ENCODE measurements around the gene ASB3.
A peak's percentile ranks its signal among the peaks of the same experiment; 100 is the strongest.

ASB3 gene

DNA sequence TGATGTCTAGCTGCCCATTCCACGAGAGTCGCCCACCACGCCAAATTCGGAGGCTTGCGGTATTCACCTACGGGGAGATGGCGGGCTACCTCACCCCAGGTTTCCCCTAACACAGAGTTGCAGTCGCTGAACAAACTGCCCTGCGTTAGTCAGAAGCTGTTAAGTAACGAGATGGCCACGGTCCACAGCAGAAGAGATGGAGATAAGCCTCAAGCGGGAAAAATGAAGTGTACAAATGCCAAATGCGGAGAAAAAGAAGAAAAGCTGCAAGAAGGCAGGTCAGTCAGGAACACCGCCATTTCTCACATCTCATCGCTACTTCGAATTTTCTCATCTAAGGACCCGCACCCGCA is 425 bp downstream of the ASB3 start:
- Histone ChIP-seq H3K9ac (ENCODE audit: low read depth, low read length) (peak overlapping the region; percentile 88), H3K9me3 (ENCODE audit: control insufficient read depth, insufficient read depth, low read length) (no peaks in the 10 kb centered on the region), H3K4me3 (ENCODE audit: low read depth, low read length) (peak overlapping the region; percentile 88), H3K36me3 (ENCODE audit: control insufficient read depth, insufficient read depth, low read length) (peaks cover 5% of the 10 kb centered on the region; the same call in 1 of the 2 replicates), H3K27me3 (ENCODE audit: control insufficient read depth, insufficient read depth, low read length) (no peaks in the 10 kb centered on the region), H3K27ac (ENCODE audit: low read depth, low read length) (peak overlapping the region; percentile 92), H3K4me1 (ENCODE audit: control insufficient read depth, insufficient read depth, low read length) (peaks cover 35% of the 10 kb centered on the region)

DNA sequence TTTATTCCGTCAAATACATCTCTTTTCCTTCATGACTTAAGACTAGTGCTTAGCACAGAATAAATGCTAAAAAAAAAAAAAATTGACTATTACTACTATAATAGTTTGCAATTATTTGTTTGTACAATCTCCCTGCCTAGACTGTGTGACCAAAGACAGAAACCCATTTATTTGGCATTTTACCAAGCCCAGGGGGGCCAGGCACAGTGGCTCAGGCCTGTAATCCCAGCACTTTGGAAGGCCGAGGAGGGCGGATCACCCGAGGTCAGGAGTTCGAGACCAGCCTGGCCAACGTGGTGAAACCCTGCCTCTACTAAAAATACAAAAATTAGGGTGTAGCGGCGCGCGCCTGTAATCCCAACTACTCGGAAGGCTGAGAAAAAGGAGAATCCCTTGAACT is 1.4 kb downstream of the ASB3 start:
- no peaks in the 10 kb centered on the region for H3K27me3 ChIP-seq (ENCODE audit: control insufficient read depth, insufficient read depth, low read length)
- H3K9me3 ChIP-seq (ENCODE audit: control insufficient read depth, insufficient read depth, low read length): no peaks in the 10 kb centered on the region
- H3K4me3 ChIP-seq (ENCODE audit: low read depth, low read length): peak overlapping the region; percentile 88
- no peak overlapping the region for H3K27ac ChIP-seq (ENCODE audit: low read depth, low read length)
- H3K9ac ChIP-seq (ENCODE audit: low read depth, low read length): no peak overlapping the region
- H3K36me3 ChIP-seq (ENCODE audit: control insufficient read depth, insufficient read depth, low read length): peaks cover 11% of the 10 kb centered on the region; the same call in 1 of the 2 replicates
- H3K4me1 ChIP-seq (ENCODE audit: control insufficient read depth, insufficient read depth, low read length): peaks cover 35% of the 10 kb centered on the region

DNA sequence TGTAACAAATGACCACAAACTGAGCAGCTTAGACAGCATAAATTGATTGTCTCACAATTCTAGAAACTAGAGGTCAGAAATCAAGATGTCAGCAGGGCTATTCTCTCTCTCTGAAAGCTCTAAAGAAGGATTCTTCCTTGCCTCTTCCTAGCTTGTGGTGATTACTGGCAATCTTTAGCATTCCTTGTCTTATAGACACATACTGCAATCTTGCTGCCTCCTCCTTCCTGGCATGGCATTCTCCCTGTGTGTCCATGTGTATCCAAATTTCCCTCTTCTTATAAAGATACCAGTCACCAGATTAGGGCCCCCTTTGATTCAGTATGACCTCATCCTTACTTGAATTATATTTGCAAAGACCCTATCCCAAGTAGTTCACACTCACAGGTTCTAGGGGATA is 2.3 kb downstream of the ASB3 start:
- peaks cover 35% of the 10 kb centered on the region for H3K4me1 ChIP-seq (ENCODE audit: control insufficient read depth, insufficient read depth, low read length)
- peaks cover 20% of the 10 kb centered on the region for H3K36me3 ChIP-seq (ENCODE audit: control insufficient read depth, insufficient read depth, low read length)
- H3K9me3 ChIP-seq (ENCODE audit: control insufficient read depth, insufficient read depth, low read length): no peaks in the 10 kb centered on the region
- H3K9ac ChIP-seq (ENCODE audit: low read depth, low read length): no peak overlapping the region
- H3K27ac ChIP-seq (ENCODE audit: low read depth, low read length): no peak overlapping the region
- H3K4me3 ChIP-seq (ENCODE audit: low read depth, low read length): 0 out of 2 replicates have a peak overlapping the region, but pooled peaks have one; percentile 88
- no peaks in the 10 kb centered on the region for H3K27me3 ChIP-seq (ENCODE audit: control insufficient read depth, insufficient read depth, low read length)

GRCh38 chr2:53782676-53783075 is 4.1 kb downstream of the ASB3 start:
- H3K27me3 ChIP-seq (ENCODE audit: control insufficient read depth, insufficient read depth, low read length): no peaks in the 10 kb centered on the region
- peaks cover 29% of the 10 kb centered on the region for H3K4me1 ChIP-seq (ENCODE audit: control insufficient read depth, insufficient read depth, low read length)
- no peak overlapping the region for H3K27ac ChIP-seq (ENCODE audit: low read depth, low read length)
- no peak overlapping the region for H3K4me3 ChIP-seq (ENCODE audit: low read depth, low read length)
- H3K36me3 ChIP-seq (ENCODE audit: control insufficient read depth, insufficient read depth, low read length): peaks cover 20% of the 10 kb centered on the region
- no peaks in the 10 kb centered on the region for H3K9me3 ChIP-seq (ENCODE audit: control insufficient read depth, insufficient read depth, low read length)
- H3K9ac ChIP-seq (ENCODE audit: low read depth, low read length): no peak overlapping the region

GRCh38 chr2:53780056-53780455 is 6.7 kb downstream of the ASB3 start:
- Histone ChIP-seq H3K27me3 (ENCODE audit: control insufficient read depth, insufficient read depth, low read length) (no peaks in the 10 kb centered on the region), H3K27ac (ENCODE audit: low read depth, low read length) (no peak overlapping the region), H3K36me3 (ENCODE audit: control insufficient read depth, insufficient read depth, low read length) (peaks cover 31% of the 10 kb centered on the region), H3K9ac (ENCODE audit: low read depth, low read length) (no peak overlapping the region), H3K9me3 (ENCODE audit: control insufficient read depth, insufficient read depth, low read length) (no peaks in the 10 kb centered on the region), H3K4me3 (ENCODE audit: low read depth, low read length) (no peak overlapping the region), H3K4me1 (ENCODE audit: control insufficient read depth, insufficient read depth, low read length) (peaks cover 25% of the 10 kb centered on the region)

GRCh38 chr2:53778536-53779162 is 8.1 kb downstream of the ASB3 start:
- peaks cover 45% of the 10 kb centered on the region for H3K36me3 ChIP-seq (ENCODE audit: control insufficient read depth, insufficient read depth, low read length)
- no peak overlapping the region for H3K27ac ChIP-seq (ENCODE audit: low read depth, low read length)
- H3K4me1 ChIP-seq (ENCODE audit: control insufficient read depth, insufficient read depth, low read length): peaks cover 11% of the 10 kb centered on the region; the same call in 1 of the 2 replicates
- H3K4me3 ChIP-seq (ENCODE audit: low read depth, low read length): no peak overlapping the region
- no peaks in the 10 kb centered on the region for H3K9me3 ChIP-seq (ENCODE audit: control insufficient read depth, insufficient read depth, low read length)
- no peaks in the 10 kb centered on the region for H3K27me3 ChIP-seq (ENCODE audit: control insufficient read depth, insufficient read depth, low read length)
- no peak overlapping the region for H3K9ac ChIP-seq (ENCODE audit: low read depth, low read length)

DNA sequence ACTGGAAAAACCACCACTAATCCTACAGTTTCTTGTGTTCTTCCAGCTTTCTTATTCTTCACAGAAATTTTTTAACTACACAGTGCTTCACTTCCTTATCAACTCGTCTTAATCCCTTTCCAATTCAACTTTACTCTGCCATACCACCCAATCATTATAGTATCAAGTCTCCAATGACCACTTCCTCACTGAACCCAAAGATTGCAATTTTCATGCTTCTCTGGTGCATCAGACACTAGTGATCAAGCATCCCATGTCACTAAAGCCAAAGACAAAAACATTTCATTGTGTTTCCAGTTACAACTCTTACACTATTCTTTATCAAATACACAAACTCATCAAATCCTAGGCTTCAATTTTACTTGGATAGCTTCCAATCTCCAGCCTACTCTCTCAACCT is 9.6 kb downstream of the ASB3 start:
- Histone ChIP-seq H3K36me3 (ENCODE audit: control insufficient read depth, insufficient read depth, low read length) (peaks cover 47% of the 10 kb centered on the region), H3K4me3 (ENCODE audit: low read depth, low read length) (no peak overlapping the region), H3K27me3 (ENCODE audit: control insufficient read depth, insufficient read depth, low read length) (no peaks in the 10 kb centered on the region), H3K4me1 (ENCODE audit: control insufficient read depth, insufficient read depth, low read length) (no peaks in the 10 kb centered on the region), H3K9me3 (ENCODE audit: control insufficient read depth, insufficient read depth, low read length) (no peaks in the 10 kb centered on the region), H3K27ac (ENCODE audit: low read depth, low read length) (no peak overlapping the region), H3K9ac (ENCODE audit: low read depth, low read length) (no peak overlapping the region)

DNA sequence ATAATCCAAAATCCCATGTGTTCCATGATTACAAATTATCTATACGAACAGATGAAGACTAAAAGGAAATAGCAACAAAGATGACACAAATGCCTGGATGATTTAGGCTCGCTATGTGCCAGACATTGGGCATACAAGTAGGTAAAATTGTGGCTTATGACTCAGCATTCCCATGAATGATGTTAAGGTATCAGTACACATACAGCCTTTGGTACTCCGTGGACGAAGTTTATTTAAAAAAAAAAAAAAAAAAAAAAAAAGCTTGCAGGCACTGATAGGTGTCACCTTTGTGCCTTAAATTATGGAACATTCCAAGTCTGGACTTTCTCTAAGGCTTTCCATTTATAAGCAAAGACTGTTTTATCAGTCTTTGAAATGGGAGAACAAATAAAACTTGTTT is 16.5 kb downstream of the ASB3 start:
- no peak overlapping the region for H3K27ac ChIP-seq (ENCODE audit: low read depth, low read length)
- H3K9ac ChIP-seq (ENCODE audit: low read depth, low read length): no peak overlapping the region
- H3K27me3 ChIP-seq (ENCODE audit: control insufficient read depth, insufficient read depth, low read length): no peaks in the 10 kb centered on the region
- H3K4me3 ChIP-seq (ENCODE audit: low read depth, low read length): no peak overlapping the region
- no peaks in the 10 kb centered on the region; the same call in 1 of the 2 replicates for H3K4me1 ChIP-seq (ENCODE audit: control insufficient read depth, insufficient read depth, low read length)
- no peaks in the 10 kb centered on the region for H3K9me3 ChIP-seq (ENCODE audit: control insufficient read depth, insufficient read depth, low read length)
- H3K36me3 ChIP-seq (ENCODE audit: control insufficient read depth, insufficient read depth, low read length): peaks cover 18% of the 10 kb centered on the region

- no peak overlapping the region for H3K27ac ChIP-seq (ENCODE audit: low read depth, low read length)
- 0 out of 2 replicates have a peak overlapping the region, but pooled peaks have one; percentile 80 for H3K4me3 ChIP-seq (ENCODE audit: low read depth, low read length)
- H3K27me3 ChIP-seq (ENCODE audit: control insufficient read depth, insufficient read depth, low read length): no peaks in the 10 kb centered on the region
- no peaks in the 10 kb centered on the region for H3K9me3 ChIP-seq (ENCODE audit: control insufficient read depth, insufficient read depth, low read length)
- H3K36me3 ChIP-seq (ENCODE audit: control insufficient read depth, insufficient read depth, low read length): peaks cover 12% of the 10 kb centered on the region
- H3K4me1 ChIP-seq (ENCODE audit: control insufficient read depth, insufficient read depth, low read length): no peaks in the 10 kb centered on the region; the same call in 1 of the 2 replicates
- H3K9ac ChIP-seq (ENCODE audit: low read depth, low read length): no peak overlapping the region
Measured at GRCh38 chr2:53769318-53769945, 17.3 kb downstream of the ASB3 start.

- Histone ChIP-seq H3K4me3 (ENCODE audit: low read depth, low read length) (peak overlapping the region; percentile 80), H3K4me1 (ENCODE audit: control insufficient read depth, insufficient read depth, low read length) (no peaks in the 10 kb centered on the region; the same call in 1 of the 2 replicates), H3K36me3 (ENCODE audit: control insufficient read depth, insufficient read depth, low read length) (peaks cover 16% of the 10 kb centered on the region; the same call in 1 of the 2 replicates), H3K9ac (ENCODE audit: low read depth, low read length) (peak overlapping the region; percentile 85), H3K27me3 (ENCODE audit: control insufficient read depth, insufficient read depth, low read length) (no peaks in the 10 kb centered on the region), H3K27ac (ENCODE audit: low read depth, low read length) (peak overlapping the region; percentile 83), H3K9me3 (ENCODE audit: control insufficient read depth, insufficient read depth, low read length) (no peaks in the 10 kb centered on the region)
Measured at GRCh38 chr2:53768242-53768542, 18.6 kb downstream of the ASB3 start.

- H3K9me3 ChIP-seq (ENCODE audit: control insufficient read depth, insufficient read depth, low read length): no peaks in the 10 kb centered on the region
- peak within 1 kb of the TSS; percentile 85 for H3K9ac ChIP-seq (ENCODE audit: low read depth, low read length)
- H3K4me1 ChIP-seq (ENCODE audit: control insufficient read depth, insufficient read depth, low read length): no peaks in the 10 kb centered on the region; the same call in 1 of the 2 replicates
- H3K4me3 ChIP-seq (ENCODE audit: low read depth, low read length): peak within 1 kb of the TSS; percentile 80
- H3K27ac ChIP-seq (ENCODE audit: low read depth, low read length): peak within 1 kb of the TSS; percentile 83
- peaks cover 19% of the 10 kb centered on the region for H3K36me3 ChIP-seq (ENCODE audit: control insufficient read depth, insufficient read depth, low read length)
- H3K27me3 ChIP-seq (ENCODE audit: control insufficient read depth, insufficient read depth, low read length): no peaks in the 10 kb centered on the region
Measured at GRCh38 chr2:53767405-53768241, 19.1 kb downstream of the ASB3 start, which contains the start of gene CHAC2. Gene CHAC2, plus strand, starts transcription at chr2:53767804. Its CDS starts 83 bp downstream, at chr2:53767887.

Measured in HUES48 (cell line).